A673 (cell line): ENCODE data around the gene SMAD3.

Source experiments
- CTCF ChIP-seq: fragments of 300-800, 200-600 bp; sonication (generic); conservative IDR thresholded peaks from 2 replicates; pipeline ENCODE4 v1.5.1; 2017; ENCODE audit warnings: low read depth, mild to moderate bottlenecking, antibody characterized with exemption, low read length, moderate library complexity, mixed read lengths
- EZH2 ChIP-seq: fragments of 200-600 bp; sonication (generic); IDR thresholded peaks from 2 replicates; pipeline ENCODE4 v1.6.1; 2017; ENCODE audit warnings: borderline replicate concordance, low read depth, mild to moderate bottlenecking, mixed read lengths, antibody characterized with exemption, low read length; ENCODE audit not compliant: poor library complexity, severe bottlenecking

GRCh38 chr15:67063689-67064606, 1.5 kb upstream of the SMAD3 start:
- TF ChIP-seq CTCF, result no peak
- TF ChIP-seq EZH2, result no peak
